ENCODE results near the gene FAM53B.

FAM53B gene

DNA sequence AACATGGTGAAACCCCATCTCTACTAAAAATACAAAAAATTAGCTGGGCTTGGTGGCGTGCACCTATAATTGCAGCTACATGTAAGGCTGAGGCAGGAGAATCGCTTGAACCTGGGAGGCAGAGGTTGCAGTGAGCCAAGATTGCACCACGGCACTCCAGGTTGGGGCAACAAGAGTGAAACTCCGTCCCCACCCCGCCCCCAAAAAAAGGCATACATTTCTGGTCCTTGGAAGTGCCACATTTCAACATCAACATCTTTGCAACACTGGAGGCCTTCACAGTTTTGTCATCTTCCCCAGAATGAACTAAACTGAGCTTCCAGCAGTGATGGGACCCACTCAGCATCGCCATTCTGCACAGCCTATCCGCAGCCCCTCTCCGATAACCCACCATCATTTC, 36.6 kb downstream of the FAM53B start:
- DNase-seq, result no peak

- DNase-seq, result no peak
Measured at GRCh38 chr10:124707144-124707467, 37.1 kb downstream of the FAM53B start.

DNA sequence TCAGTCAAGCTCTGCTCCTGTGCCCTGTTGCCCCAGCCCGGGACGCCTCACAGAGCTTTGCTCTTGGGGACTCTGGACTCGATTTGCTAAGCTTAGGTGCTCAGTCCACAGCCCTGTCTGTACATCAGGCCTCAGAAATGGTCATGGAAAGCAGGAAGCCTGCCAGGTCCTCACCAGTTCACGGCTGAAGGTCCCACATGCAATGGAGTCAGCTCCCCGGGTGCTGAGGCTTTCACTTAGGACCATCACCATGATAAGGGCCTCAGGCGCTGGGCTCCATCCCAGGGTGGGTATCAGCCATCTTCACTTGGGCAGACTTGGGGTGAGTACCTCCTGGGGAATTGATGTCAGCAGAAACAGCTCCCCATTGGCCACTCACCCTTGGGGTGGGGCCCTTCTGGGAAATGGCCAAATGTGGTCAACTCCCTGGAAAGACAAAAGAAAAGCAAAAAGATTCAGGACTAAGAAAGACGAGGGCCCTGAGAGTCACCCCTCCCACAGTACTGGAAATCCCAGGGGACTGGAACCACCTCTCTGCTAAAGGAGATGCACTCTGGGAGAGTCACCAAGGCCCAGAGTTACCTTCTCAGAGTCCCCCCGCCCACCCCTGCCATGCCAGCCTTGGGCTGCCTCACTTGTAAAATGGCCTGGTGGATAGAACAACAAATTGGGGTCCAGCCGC, 37.6 kb downstream of the FAM53B start:
- DNase-seq, result no peak

DNA sequence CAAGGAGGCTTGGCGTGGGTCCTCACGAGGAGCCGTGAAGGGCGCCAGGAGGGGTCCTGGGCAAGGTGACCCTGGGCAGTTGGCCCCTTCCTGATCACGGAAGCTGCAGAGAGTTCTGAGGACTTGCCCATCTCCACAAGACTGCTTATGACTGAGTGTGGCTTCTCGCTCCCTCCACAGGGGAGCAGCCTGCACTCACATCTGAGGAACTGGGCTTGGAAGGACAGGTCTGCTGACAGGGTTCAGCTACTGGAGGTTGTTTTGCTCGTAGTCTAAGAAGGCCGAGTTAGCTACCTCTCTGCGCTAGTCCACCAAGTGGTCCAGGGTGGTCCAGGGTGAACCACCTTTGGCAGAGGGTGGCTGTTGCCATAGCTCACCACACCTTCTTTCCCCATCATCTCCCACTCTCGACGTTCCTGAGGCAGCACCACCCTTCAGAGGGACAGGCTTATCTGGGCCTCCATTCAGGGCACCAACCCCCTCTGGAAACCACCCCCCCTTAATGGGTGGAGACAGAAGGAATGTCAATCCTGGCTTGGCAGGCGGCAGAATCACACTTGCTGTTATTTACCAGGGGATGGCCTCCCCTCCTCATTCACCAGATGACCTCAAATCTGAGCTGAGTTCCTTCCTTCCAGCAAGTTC, 38.2 kb downstream of the FAM53B start:
- no peak for DNase-seq

DNA sequence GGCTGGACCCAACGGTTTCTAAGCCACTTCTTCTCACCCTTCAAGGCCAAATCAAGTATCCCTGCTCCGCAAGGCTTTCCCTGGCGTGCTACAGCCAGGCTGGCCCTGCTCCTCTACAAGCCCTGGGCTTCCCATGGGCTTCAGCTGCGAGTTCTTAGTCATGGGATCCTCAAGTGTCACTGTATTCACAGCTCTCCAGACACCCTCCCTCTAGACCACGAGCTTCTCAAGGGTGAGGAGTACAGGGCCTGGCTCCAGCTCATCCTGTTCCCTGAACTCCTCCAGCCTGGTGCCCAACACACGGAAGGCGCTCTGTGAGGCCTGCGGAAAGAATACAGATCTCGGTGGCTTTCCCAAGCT, 38.8 kb downstream of the FAM53B start:
- DNase-seq, result no peak

- no peak for DNase-seq
Measured at GRCh38 chr10:124704428-124705380, 39.5 kb downstream of the FAM53B start.

GRCh38 chr10:124703778-124704427, 40.3 kb downstream of the FAM53B start:
- DNase-seq, result no peak

DNA sequence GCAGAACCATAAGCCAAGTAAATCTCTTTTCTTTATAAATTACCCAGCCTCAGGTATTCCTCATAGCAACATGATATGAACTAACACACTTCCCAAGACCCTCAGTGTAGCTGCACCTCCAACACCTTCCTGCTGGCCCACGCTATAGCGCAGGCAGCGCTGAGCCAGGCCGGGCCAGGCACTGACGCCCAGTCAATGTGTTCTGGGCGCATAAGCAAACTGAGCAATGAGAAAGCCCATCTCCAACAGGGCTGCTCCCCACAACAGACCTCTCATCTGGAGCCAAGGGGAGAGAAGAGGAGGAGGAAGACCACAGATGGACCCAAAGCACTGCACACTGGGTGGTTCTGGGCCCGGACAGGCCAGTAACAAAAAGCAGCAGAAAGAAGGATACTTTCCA, 40.8 kb downstream of the FAM53B start:
- DNase-seq, result no peak

GRCh38 chr10:124701881-124702656, 42.1 kb downstream of the FAM53B start:
- no peak for DNase-seq

DNA sequence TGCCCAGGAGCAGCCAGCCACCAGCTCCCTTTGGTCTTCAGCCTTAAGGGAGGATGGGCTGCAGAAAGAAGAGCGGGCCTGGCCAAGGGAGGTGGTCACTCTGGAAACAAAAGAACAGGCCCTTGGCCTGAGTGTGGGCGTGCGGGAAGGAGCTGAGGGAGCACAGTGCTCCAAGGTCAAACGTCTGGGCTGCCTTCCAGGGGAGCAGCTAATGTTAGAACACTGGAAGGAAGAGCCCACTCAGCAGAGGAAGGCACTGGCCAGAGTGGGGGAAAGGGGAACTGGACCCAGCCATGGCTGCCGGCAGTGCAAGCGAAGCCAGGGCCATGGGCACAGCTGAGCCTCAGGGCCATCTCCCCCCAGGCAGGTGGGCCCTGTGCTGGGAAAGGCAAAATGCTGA, 42.7 kb downstream of the FAM53B start:
- DNase-seq, result no peak

DNA sequence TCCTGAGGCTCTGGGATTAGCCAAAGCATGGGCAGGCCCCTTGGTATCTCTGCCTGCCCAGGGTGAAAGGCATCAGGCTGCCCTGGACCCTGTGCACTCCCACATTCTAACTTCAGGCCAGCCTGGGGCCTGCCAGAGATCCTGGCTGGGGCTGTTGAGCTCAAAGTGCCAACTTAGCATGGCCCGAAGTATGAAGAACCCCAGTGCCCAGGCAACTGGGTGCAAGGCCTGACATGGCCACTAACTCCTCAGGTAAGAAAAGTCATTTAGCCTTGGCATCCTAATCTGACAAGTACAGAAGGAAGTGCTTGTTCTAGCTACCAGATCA, 43.2 kb downstream of the FAM53B start:
- DNase-seq, result no peak

DNA sequence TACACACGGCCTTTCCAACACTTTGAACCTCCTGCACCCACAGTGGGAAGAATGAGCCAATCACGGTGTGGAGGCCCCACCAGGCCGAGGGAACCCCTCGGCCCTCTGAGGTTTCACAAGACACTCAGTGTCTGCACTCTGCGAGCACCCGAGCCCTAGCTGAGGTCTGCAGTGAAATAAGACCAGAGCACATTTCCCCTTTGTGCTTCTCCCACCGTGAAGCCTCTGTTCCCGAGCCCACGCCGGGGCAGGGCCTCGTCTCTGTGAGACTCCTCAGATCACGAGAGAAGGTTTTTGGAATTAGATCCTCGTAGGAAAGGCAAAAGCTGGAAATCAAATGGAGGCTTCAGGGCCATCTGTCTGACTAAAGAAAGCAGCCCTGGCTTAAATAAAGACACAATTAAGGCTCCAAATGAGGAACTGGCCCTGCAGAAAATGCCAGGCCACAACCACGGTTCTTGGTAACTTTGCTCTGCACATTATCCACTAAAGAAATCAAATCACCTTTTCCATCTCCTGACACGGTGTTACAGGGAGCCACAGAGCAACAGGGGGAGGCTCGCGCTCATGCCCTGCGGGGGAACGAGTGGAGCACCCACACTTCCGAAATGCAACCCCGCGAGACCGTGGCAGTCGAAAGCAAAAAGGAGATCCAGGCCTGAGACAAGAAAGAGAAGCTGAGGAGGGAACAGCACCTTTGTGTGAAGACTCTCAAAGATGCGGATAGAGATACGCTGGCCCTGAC, 43.7 kb downstream of the FAM53B start:
- no peak for DNase-seq

DNA sequence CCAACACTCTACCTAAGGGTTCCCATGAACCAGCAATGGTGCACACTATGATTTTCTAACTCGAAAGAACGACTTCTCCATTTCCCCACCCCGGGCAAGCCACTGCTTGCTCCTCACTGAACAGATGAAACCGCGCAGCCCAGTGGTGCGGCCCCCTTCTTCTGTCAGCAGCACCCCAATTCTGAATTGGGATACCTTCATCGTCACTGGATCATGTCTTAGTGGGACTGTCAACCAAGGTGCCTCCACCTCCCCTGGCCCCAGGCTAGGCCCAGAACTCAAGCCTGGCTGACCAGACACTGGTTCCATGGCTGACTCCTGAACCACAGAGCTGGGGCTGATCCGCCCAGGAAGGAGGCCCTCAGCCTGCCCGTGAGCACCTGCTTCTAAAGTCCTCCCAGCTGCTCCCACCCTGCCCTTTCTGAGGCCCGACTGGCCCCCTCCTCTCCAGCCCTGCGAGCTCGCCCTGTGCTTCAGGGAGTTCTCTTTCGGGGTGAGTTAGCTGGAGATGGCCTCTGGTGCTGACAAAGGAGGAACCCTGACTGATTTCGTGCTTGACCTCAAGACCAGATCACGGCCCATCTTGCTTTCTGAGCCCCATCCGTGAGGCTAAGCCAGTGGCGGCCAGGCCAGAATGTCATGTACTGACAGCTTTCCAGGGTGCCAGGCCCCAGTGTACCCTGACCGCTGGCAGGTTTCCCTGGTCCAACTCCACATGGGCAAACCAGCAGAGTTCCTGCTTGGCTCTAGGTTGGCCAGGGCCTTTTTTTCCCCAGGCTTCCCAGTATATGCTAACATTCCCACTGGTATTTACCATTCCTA, 44.5 kb downstream of the FAM53B start:
- DNase-seq, result no peak

DNA sequence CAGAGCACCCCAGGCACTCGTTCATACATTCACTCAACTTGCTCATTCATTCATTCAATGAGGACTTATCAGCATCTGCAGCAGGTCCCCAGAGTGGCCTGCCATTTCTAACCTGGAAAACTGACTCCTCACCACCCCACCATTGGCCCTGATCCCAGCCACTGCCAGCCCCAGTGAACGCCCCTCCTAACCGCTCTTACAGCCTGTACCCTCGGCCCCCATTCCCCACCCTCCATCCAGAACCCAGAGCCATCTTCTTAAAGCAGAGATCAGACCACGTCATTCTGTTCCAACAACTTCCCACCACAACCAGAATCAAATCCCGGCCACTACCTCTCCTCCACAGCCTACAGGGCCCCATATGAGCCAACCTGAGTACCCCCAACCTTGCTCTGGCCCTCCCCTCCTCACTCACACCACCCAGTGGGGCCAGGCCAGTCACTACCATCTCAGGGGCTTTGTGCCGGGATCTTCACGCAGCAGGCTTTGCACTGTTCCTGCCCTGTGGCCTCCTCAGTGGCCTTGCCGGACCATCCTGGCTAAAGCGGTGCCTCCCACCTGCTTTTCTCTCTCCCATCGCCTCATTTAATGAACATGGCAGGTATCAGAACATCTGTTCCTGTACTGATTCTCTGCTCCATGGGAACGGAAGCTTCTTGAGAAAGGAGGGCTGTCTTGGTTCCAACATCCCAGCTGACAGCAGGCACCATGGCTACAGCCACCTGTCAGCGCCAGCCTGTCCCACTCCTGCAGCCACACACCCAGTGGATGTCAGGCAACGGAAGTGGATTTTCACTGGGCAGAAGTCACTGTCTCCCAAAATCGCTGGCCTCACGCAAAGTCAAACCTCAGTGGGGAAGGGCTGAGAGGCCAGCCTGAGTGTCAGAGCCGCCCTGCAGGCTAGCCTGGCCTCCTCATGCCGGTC, 45.4 kb downstream of the FAM53B start:
- no peak for DNase-seq

GRCh38 chr10:124697837-124698544, 46.2 kb downstream of the FAM53B start:
- DNase-seq, result no peak

GRCh38 chr10:124697443-124697836, 46.7 kb downstream of the FAM53B start:
- DNase-seq, result no peak

DNA sequence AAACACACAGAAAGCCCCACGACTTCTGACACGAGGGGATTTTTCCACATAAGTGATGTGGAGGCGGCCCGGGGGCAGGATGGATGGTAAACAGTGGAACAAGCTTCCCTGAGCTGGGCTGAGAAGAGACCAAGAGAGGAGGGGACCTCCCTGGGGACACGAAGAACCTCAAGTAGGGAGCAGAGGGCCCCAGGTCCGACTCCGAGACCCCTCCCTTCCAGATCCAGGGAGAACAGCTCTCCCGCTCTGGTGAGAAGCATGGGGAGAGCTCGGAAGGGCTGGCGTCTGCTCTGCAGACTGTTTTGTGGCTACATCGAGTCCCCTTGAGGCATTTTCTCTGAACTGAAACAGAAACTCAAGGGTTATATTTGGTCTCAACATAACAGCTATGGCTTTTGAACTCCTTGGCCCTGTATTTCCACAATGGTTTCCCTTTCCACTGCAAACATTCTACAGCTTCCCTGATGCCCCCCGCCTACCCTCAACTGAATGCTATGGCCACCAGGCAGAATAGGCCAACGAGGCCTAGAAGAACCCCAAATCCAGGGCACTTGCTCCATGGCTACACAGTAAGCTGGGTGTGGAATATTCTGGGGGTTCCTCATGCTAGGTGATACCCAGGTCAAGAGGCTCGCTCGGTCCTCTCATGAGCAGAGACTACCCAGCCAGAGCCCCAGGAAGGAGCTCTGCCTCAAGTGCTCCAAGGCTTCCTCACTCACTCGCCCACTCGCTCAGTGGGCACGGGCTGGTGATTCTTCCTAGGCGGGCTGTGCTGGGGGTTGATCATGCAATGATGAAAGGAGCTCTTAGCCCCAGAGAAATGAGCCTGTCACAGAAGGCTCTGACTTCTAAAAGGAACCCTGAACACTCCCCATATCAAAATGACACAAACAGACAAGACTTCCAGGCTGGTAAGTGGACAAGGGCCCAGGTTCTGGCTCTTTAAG, 47.5 kb downstream of the FAM53B start:
- DNase-seq, result peak; percentile 45

GRCh38 chr10:124695259-124695658, 48.9 kb downstream of the FAM53B start:
- DNase-seq, result no peak
